Measurements from ENCODE around the gene TMEM150C. TPM values are rescaled to one million over a fixed set of nuclear protein-coding genes. Genes with fewer than 3 reads are reported as not detected.

Gene TMEM150C
- total RNA-seq, 1 experiment from 2014 or later, result 2.7 TPM

- no peak overlapping the region for H2BK12ac ChIP-seq (ENCODE audit: insufficient read length, low read depth, low read length)
- H3K4me2 ChIP-seq (ENCODE audit: insufficient read depth, insufficient read length, low read length), result no peak overlapping the region
- no peak overlapping the region for H3K23ac ChIP-seq (ENCODE audit: insufficient read length, low read depth, low read length)
- no peaks in the 10 kb centered on the region for H3K23me2 ChIP-seq (ENCODE audit: insufficient read length, low read depth, low read length, poor library complexity, severe bottlenecking)
- H2BK5ac ChIP-seq (ENCODE audit: insufficient read length, low read length), result no peak overlapping the region
- Mint-ChIP-seq H3K36me3 (ENCODE audit: insufficient read depth in 1 of 3, low read depth in 3 of 3) (no peaks in the 10 kb centered on the region), H3K27ac (peak overlapping the region in 1 of 3 experiments; percentile 27; a peak in 1 of 7 replicates), H3K9me3 (no peaks in the 10 kb centered on the region), H3K4me3 (no peak overlapping the region), H3K4me1 (no peaks in the 10 kb centered on the region; a peak in 1 of 4 replicates), H3K27me3 (ENCODE audit: low read depth) (no peaks in the 10 kb centered on the region)
- peak; percentile 65 for DNase-seq
- TF ChIP-seq CTCF (conservative IDR thresholded peaks at IDR 0.05), result peak; percentile 66
- no peaks in the 10 kb centered on the region for H4K20me1 ChIP-seq (ENCODE audit: control insufficient read depth, insufficient read depth, insufficient read length)
- H2BK20ac ChIP-seq (ENCODE audit: low read depth, low read length, poor library complexity, severe bottlenecking), result no peak overlapping the region
- no peak overlapping the region for H3K14ac ChIP-seq (ENCODE audit: insufficient read depth, low read length)
- no peaks in the 10 kb centered on the region for H3K79me1 ChIP-seq (ENCODE audit: insufficient read depth, low read depth, low read length, poor library complexity, severe bottlenecking)
- H2BK15ac ChIP-seq (ENCODE audit: low read depth, low read length), result no peak overlapping the region
- WGBS (ENCODE audit: extremely low coverage, insufficient read length, low lambda C conversion rate), result no CpG with 5 or more reads among the region's 4 CpGs
- no peaks in the 10 kb centered on the region for H3K27me3 ChIP-seq (ENCODE audit: insufficient read depth, low read length)
- H4K8ac ChIP-seq (replicated peaks; ENCODE audit: insufficient read length, low read depth, low read length), result no peak overlapping the region
- H3K9ac ChIP-seq (ENCODE audit: extremely low read depth, insufficient read length, low read length), result no peak overlapping the region
- no peak overlapping the region for H4K5ac ChIP-seq (ENCODE audit: insufficient read length, low read depth, low read length)
- H3K79me2 ChIP-seq (ENCODE audit: insufficient read depth, low read length), result no peaks in the 10 kb centered on the region
- no peak overlapping the region for H4K91ac ChIP-seq (ENCODE audit: insufficient read length, low read depth, low read length)
- H3T11ph ChIP-seq (ENCODE audit: low read length), result no peak overlapping the region
- H3K18ac ChIP-seq (ENCODE audit: insufficient read length, low read depth, low read length), result no peak overlapping the region
- H3K27ac ChIP-seq (ENCODE audit: insufficient read length, low read depth, low read length), result no peak overlapping the region
- no peaks in the 10 kb centered on the region for H3K9me3 ChIP-seq (ENCODE audit: control insufficient read depth, low read depth, low read length)
- no peak overlapping the region for H2AK5ac ChIP-seq (ENCODE audit: insufficient read length, low read length)
- no peak overlapping the region for H3K4ac ChIP-seq (ENCODE audit: low read depth, low read length)
- no peak overlapping the region for H2BK120ac ChIP-seq (ENCODE audit: low read depth, low read length, poor library complexity, severe bottlenecking)
- H3K4me1 ChIP-seq (ENCODE audit: insufficient read depth, low read length), result no peaks in the 10 kb centered on the region
- peak overlapping the region; percentile 1 for H2AFZ ChIP-seq (ENCODE audit: low read length)
- H3K56ac ChIP-seq (ENCODE audit: insufficient read length, low read depth, low read length), result no peak overlapping the region
Measured at GRCh38 chr4:82599336-82599735, 37.5 kb upstream of the TMEM150C start.
